ENCODE data around the gene RASSF4.

DNA sequence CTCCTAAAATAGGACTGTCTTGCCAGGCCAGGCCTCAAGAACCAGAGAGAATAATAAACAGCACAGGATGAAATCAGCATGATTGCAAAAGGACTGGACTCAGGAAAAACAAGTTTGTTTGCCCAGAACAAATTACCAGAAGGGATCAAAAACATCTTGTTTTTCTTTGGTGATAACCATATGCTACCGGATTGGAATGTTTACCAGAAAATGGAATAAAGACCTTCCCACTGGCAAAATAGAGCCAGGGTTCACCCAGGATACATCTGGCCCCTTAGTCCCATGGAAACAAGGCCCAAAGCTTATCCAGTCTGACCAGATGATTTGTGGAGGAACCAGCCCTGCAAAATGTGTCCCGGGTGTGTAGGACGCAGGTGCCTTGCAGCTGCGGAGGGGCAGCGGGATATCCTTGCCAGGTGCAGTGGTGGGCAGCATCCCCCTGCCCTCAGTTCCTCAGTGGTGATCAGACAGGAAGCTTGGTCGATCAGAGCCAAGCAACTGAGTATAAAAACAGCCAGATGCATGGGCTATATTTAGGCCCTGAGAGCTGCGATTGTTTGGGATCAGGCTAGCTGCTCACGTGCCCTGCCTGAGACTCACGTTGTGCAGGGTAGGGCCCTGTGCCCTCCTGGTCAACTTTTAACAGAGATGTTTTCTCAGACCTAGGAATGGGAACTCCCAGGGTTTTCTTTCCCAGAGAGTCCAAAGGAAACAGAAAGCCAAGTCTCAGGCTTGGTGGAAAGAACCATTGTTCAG lies 36.5 kb downstream of the RASSF4 start:
- TF ChIP-seq GATA2 (IDR thresholded peaks at IDR 0.05; ENCODE audit: insufficient read depth, insufficient read length, low read depth, low read length), result peak; percentile 51
- TF ChIP-seq, protein P1, sequence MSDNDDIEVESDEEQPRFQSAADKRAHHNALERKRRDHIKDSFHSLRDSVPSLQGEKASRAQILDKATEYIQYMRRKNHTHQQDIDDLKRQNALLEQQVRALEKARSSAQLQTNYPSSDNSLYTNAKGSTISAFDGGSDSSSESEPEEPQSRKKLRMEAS (IDR thresholded peaks at IDR 0.05; ENCODE audit: insufficient read depth, insufficient read length), result peak; percentile 71
- TF ChIP-seq, protein P2, sequence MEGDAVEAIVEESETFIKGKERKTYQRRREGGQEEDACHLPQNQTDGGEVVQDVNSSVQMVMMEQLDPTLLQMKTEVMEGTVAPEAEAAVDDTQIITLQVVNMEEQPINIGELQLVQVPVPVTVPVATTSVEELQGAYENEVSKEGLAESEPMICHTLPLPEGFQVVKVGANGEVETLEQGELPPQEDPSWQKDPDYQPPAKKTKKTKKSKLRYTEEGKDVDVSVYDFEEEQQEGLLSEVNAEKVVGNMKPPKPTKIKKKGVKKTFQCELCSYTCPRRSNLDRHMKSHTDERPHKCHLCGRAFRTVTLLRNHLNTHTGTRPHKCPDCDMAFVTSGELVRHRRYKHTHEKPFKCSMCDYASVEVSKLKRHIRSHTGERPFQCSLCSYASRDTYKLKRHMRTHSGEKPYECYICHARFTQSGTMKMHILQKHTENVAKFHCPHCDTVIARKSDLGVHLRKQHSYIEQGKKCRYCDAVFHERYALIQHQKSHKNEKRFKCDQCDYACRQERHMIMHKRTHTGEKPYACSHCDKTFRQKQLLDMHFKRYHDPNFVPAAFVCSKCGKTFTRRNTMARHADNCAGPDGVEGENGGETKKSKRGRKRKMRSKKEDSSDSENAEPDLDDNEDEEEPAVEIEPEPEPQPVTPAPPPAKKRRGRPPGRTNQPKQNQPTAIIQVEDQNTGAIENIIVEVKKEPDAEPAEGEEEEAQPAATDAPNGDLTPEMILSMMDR (IDR thresholded peaks at IDR 0.05; ENCODE audit: extremely low read depth in 1 of 2, insufficient read depth in 1 of 2, low read depth in 1 of 2, low read length in 2 of 2), result no peak
